Heart left ventricle (tissue), 16 donors: Measurements from ENCODE around the gene DIP2C. TPM values are rescaled to one million over a fixed set of nuclear protein-coding genes. Genes with fewer than 3 reads are reported as not detected.

Experiments used
- ATAC-seq, 4 donors: fragments of 200-7000 bp; cut with Tn5 transposase; one replicate each; pipeline ENCODE4 v1.9.1; 2020 to 2022; ENCODE audit warnings: moderate library complexity in 4 of 4, mild to moderate bottlenecking in 3 of 4, moderate number of reproducible peaks in 1 of 4
- DNase-seq, 5 donors: peaks; one replicate each; pipeline ENCODE4 v3.0.0-alpha.2; 2020
- H3K27ac ChIP-seq, 12 donors: fragments of 200-600 bp; sonication (generic) in 4 of 12; one replicate each; pipeline versions ENCODE4 v1.5.0 to v1.8.0; 2016 to 2022; ENCODE audit warnings: mild to moderate bottlenecking in 2 of 12
- H3K27me3 ChIP-seq, 9 donors: fragments of 200-600 bp; sonication (generic) in 2 of 9; one replicate each; pipeline versions ENCODE4 v1.5.1 to v1.8.0; 2016 to 2022; ENCODE audit warnings: mild to moderate bottlenecking in 3 of 9
- H3K36me3 ChIP-seq, 9 donors: fragments of 200-600 bp; sonication (generic) in 2 of 9; one replicate each; pipeline versions ENCODE4 v1.5.0 to v1.8.0; 2018 to 2022; ENCODE audit warnings: mild to moderate bottlenecking in 2 of 9
- H3K4me1 ChIP-seq, 12 donors: fragments of 200-600 bp; sonication (generic) in 4 of 12; one replicate each; pipeline versions ENCODE4 v1.5.0 to v1.8.0; 2016 to 2022; ENCODE audit warnings: mild to moderate bottlenecking in 3 of 12
- H3K4me3 ChIP-seq, 12 donors: fragments of 200-600 bp; sonication (generic) in 4 of 12; one replicate each; pipeline versions ENCODE4 v1.5.0 to v1.8.0; 2017 to 2022; ENCODE audit warnings: mild to moderate bottlenecking in 9 of 12, moderate library complexity in 4 of 12
- H3K9me3 ChIP-seq, 12 donors: fragments of 200-600 bp; sonication (generic) in 4 of 12; one replicate each; pipeline versions ENCODE4 v1.5.0 to v1.8.0; 2016 to 2022; ENCODE audit warnings: mild to moderate bottlenecking in 1 of 12
- POLR2A ChIP-seq, 2 donors: fragments of 450-650 bp; IDR thresholded peaks; one replicate each; pipeline ENCODE4 v1.6.1; 2017; ENCODE audit warnings: antibody characterized with exemption in 2 of 2, mild to moderate bottlenecking in 2 of 2, moderate library complexity in 2 of 2
- WGBS, 4 donors: extraction: QIAGEN DNeasy Blood & Tissue Kit in 2 of 4; methylation state at CpG; one replicate each; pipeline versions ENCODE4 v1.1.5 to v1.1.7; 2013 to 2018; 5-methylcytosine and 5-hydroxymethylcytosine counted together
- intact Hi-C, 10 donors: fragments of 100-400 bp; cut with DNase I; formaldehyde crosslinking; loops; one replicate each; pipeline versions ENCODE4 v1.11.1 to v1.14.2; 2022
- polyA plus RNA-seq, 2 donors: library from polyadenylated mRNA; stranded (reverse); fragments of 200-250 nt; gene quantifications; one replicate each; pipeline ENCODE4 v1.2.3, GENCODE V29; 2013
- total RNA-seq, 9 donors: library from RNA; depleted of rRNA in 2 of 9; stranded (reverse); fragments of >200 nt in 2 of 9; fragmentation: NEBNext Ultra II Directional in 3 of 9; extraction: Animal tissue kit (Norgen Biotek cat#: 25700) in 3 of 9; gene quantifications; one replicate each; pipeline versions ENCODE4 v1.1.0 to v1.2.4, GENCODE V29; 2016 to 2023
- TF ChIP-seq, protein P1 (sequence below), 12 donors: fragments of 200-600 bp; sonication (generic) in 4 of 12; IDR thresholded peaks; one replicate each; pipeline versions ENCODE4 v1.5.0 to v1.8.0; 2018 to 2022; ENCODE audit warnings: antibody characterized with exemption in 12 of 12, mild to moderate bottlenecking in 5 of 12
- donor health status: ischemic (EF 13 %, LVEDD 7.1; RV severe dilation, severe dysfunction).
- donor health status: healthy with polysubstance abuse.
- donor health status: DM: no; HTN: yes; CAD: no.
- donor health status: DM: no; HTN: no; CAD: no.
- donor health status: ischemic (EF 25% LVEDD 6.9; RV normal size, moderate dysfunction).
- donor health status: ischemic (EF 25% LVEDD 5.7; RV mildly dilated, moderate dysfunction).
- donor health status: healthy.
- donor health status: DM: yes; HTN: yes; CAD: no.
- donor health status: ischemic (EF 35%, LVEDD 5.7; RV mildly dilated, moderate dysfunction).
- donor health status: nonischemic (EF 11% LVEDD 7.7; RV severe dilation, severe dysfunction).
- donor health status: DM: yes; HTN: yes; CAD: no.
- donor health status: PGD.
- donor health status: ischemic (EF 29% LVEDD 5.4; RV normal size, mild dysfunction).
- donor health status: nonischemic (EF 23%, LVEDD 6.1; RV moderate dilation, normal function).

Gene DIP2C
- total and polyA plus RNA-seq, 11 donors, result 7.4 to 43.1 (median 28.5) TPM

DNA sequence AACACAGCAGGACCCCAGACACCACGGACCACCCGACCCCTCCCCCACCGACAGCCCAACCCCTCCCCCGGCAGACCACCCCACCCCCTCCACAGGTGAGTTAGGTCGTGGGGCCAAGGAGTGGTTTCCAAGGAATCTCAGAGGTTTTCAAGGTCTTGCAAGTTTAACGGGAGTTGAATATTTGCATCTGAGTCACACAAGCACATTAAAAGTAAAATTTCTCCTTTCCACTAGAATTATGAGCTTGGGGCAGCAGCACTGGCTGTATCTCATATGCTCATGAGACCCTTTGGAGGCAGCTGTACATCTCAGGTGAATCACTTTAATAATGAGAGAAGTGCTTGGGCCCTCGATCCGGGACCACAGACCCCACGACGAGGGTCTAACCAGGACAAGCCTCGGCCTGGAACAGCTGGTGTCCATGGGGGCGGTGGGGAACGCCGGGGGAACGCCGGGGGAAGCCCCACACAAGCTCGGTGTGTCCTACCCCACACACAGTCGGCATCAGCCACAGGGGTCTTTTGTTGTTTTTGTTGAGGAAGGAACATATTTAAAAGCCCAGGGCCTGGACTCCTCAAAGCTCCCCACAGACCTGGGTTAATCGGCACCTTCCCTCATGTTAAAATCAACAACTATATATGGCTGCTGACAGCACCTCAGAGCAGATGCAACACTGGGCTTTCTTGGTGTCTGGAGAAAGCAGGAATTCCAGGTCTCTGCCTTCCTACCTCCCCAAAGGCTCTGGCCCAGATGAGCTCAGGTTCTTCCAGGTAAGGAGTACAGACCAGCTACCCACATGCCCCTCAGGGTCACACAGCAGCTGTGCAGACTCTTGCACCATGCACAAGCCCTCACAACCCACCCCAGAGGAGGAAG lies 130.3 kb downstream of the DIP2C start:
- Histone ChIP-seq H3K27ac (no peak overlapping the region), H3K4me1 (peaks cover 0 to 72% (median 23%) of the 10 kb centered on the region in 12 donors)
- DNase-seq, result no peak

DNA sequence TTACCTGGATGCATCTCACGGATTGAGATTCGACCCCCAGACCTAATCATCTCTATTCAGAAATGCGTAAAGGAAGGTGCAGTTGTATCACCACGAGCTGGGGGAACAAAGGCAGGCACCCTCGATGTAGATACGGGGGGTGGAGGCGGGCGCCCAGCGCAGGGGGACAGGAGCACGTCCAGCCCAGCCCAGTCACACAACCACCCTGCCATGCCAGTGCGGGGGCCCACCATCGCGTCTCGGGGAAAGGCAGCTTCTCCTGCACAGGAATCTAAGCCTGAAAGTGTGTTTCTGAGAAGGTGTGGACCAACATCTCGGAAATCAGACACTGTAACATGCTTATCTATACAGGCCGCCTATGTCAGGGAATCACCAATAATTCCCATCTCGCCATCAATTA lies 131.1 kb downstream of the DIP2C start:
- no peaks in the 10 kb centered on the region for H3K27me3 ChIP-seq
- peaks cover 0 to 72% (median 23%) of the 10 kb centered on the region in 12 donors for H3K4me1 ChIP-seq
- no peak overlapping the region for H3K4me3 ChIP-seq
- H3K36me3 ChIP-seq, result no peaks in the 10 kb centered on the region
- 83 to 90% (median 86%) methylated on average over 17 of the region's 17 CpGs for WGBS, 4 donors
- peaks cover 0 to under 1% (median 0%) of the 10 kb centered on the region in 12 donors for H3K9me3 ChIP-seq
- no peak overlapping the region for H3K27ac ChIP-seq
- no peak for ATAC-seq
- DNase-seq, result no peak
- no peak for TF ChIP-seq POLR2A (IDR thresholded peaks at IDR 0.05)
- TF ChIP-seq, protein P1, sequence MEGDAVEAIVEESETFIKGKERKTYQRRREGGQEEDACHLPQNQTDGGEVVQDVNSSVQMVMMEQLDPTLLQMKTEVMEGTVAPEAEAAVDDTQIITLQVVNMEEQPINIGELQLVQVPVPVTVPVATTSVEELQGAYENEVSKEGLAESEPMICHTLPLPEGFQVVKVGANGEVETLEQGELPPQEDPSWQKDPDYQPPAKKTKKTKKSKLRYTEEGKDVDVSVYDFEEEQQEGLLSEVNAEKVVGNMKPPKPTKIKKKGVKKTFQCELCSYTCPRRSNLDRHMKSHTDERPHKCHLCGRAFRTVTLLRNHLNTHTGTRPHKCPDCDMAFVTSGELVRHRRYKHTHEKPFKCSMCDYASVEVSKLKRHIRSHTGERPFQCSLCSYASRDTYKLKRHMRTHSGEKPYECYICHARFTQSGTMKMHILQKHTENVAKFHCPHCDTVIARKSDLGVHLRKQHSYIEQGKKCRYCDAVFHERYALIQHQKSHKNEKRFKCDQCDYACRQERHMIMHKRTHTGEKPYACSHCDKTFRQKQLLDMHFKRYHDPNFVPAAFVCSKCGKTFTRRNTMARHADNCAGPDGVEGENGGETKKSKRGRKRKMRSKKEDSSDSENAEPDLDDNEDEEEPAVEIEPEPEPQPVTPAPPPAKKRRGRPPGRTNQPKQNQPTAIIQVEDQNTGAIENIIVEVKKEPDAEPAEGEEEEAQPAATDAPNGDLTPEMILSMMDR (IDR thresholded peaks at IDR 0.05), result no peak
- intact Hi-C loops, result no loop called here

More for the DNA sequence above, 130.3 kb downstream of the DIP2C start:
- no peaks in the 10 kb centered on the region for H3K36me3 ChIP-seq
- TF ChIP-seq POLR2A (IDR thresholded peaks at IDR 0.05), result no peak
- TF ChIP-seq, protein P1 (IDR thresholded peaks at IDR 0.05), result no peak
- WGBS, 4 donors, result 83 to 88% (median 87%) methylated on average over 16 to 19 of the region's 19 CpGs
- no peak for ATAC-seq
- no peaks in the 10 kb centered on the region for H3K27me3 ChIP-seq
- H3K4me3 ChIP-seq, result no peak overlapping the region
- intact Hi-C loops, result no loop called here
- H3K9me3 ChIP-seq, result peaks cover 0 to 8% (median 2%) of the 10 kb centered on the region in 12 donors

DNA sequence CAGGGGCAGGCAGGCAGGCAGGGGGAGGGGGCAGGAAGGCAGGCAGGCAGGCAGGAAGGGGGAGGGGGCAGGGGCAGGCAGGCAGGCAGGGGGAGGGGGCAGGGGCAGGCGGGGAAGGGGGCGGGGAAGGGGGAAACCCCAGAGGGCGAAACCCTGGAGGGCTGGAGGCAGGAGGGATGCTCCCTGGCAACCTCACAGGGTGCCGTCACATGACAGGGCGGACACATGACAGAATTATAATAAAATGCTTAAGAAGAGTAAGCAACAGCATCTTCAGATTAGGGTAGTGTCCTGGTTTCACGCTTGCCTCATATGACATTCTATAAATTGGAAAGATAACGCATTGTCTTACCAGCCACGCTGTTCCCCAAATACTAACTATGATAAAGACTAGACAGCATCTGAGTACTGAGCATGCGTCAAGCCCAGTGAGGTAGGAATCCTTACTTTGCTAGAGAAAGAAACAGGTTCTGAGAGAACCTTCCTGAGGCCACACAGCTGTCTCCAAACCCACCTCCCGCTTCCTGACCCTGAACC lies 131.6 kb downstream of the DIP2C start:
- no peak for TF ChIP-seq POLR2A (IDR thresholded peaks at IDR 0.05)
- TF ChIP-seq, protein P1 (IDR thresholded peaks at IDR 0.05), result no peak
- ATAC-seq, result no peak

DNA sequence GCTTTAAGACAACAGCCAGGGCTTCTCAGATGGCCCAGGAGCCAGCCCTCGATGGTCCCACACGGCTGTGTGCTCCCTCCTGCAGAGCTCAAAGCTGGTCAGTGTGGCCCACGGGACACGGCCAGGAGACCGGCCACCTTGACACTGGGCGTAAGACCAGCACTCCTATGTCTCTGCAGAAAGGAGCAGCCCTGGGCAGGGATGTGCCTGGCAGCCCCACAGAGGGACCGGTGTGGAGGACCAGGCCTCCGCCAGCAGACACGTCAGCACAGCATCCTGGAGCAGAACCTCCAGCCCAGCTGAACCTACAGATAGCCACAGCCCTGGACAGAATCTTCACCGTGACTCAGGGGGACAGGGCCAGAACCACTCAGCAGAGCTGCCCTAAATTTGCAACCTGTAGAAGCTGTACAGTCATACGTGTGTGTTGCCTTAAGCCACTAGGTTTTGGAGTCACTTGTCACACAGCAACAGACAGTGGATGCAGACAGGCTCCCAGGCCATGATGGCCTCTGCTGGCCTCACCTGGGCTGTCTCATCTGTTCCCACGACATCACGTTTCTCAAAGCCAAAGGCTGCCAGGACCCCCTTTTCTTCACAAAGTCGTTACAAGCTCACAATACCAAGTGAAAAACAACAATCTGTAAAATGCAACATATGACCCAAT lies 132.4 kb downstream of the DIP2C start:
- H3K27me3 ChIP-seq, result no peaks in the 10 kb centered on the region
- intact Hi-C loops, result no loop called here
- DNase-seq (no peak), ATAC-seq (no peak)
- no peaks in the 10 kb centered on the region for H3K36me3 ChIP-seq
- H3K4me3 ChIP-seq, result no peak overlapping the region
- no peaks in the 10 kb centered on the region for H3K9me3 ChIP-seq
- H3K4me1 ChIP-seq, result peaks cover 0 to 72% (median 24%) of the 10 kb centered on the region in 12 donors
- 75 to 80% (median 77%) methylated on average over 14 of the region's 14 CpGs for WGBS, 4 donors
- no peak overlapping the region for H3K27ac ChIP-seq
- TF ChIP-seq, protein P1 (IDR thresholded peaks at IDR 0.05), result no peak
- no peak for TF ChIP-seq POLR2A (IDR thresholded peaks at IDR 0.05)

More for the DNA sequence above, 131.6 kb downstream of the DIP2C start:
- intact Hi-C loops, result no loop called here
- H3K36me3 ChIP-seq, result no peaks in the 10 kb centered on the region
- H3K4me1 ChIP-seq, result peaks cover 0 to 76% (median 21%) of the 10 kb centered on the region in 12 donors
- H3K9me3 ChIP-seq, result no peaks in the 10 kb centered on the region
- no peaks in the 10 kb centered on the region for H3K27me3 ChIP-seq
- no peak for DNase-seq
- WGBS, 4 donors, result 52 to 79% (median 70%) methylated on average over 9 to 10 of the region's 10 CpGs
- no peak overlapping the region for H3K4me3 ChIP-seq
- no peak overlapping the region for H3K27ac ChIP-seq
